ENCODE data around the gene KIR3DL1.
"Not testable (repeated sequence)": the region's sequence is repeated elsewhere in the genome, so short reads cannot be mapped to it uniquely, and the experiment has no call there.

The KIR3DL1 gene

GRCh38 chr19:54804571-54804970, 11.7 kb upstream of the KIR3DL1 start:
- Histone ChIP-seq H3K36me3 (no peaks in the 10 kb centered on the region), H3K4me3 (no peak overlapping the region), H3K27me3 (no peaks in the 10 kb centered on the region), H3K9me3 (no peaks in the 10 kb centered on the region), H3K4me1 (no peaks in the 10 kb centered on the region), H3K27ac (no peak overlapping the region)
- DNase-seq = no peak
- intact Hi-C loops (cut with DNase I; ENCODE audit: low total_unique reads) = no loop called here
- TF ChIP-seq CTCF (IDR thresholded peaks at IDR 0.05) = no peak

DNA sequence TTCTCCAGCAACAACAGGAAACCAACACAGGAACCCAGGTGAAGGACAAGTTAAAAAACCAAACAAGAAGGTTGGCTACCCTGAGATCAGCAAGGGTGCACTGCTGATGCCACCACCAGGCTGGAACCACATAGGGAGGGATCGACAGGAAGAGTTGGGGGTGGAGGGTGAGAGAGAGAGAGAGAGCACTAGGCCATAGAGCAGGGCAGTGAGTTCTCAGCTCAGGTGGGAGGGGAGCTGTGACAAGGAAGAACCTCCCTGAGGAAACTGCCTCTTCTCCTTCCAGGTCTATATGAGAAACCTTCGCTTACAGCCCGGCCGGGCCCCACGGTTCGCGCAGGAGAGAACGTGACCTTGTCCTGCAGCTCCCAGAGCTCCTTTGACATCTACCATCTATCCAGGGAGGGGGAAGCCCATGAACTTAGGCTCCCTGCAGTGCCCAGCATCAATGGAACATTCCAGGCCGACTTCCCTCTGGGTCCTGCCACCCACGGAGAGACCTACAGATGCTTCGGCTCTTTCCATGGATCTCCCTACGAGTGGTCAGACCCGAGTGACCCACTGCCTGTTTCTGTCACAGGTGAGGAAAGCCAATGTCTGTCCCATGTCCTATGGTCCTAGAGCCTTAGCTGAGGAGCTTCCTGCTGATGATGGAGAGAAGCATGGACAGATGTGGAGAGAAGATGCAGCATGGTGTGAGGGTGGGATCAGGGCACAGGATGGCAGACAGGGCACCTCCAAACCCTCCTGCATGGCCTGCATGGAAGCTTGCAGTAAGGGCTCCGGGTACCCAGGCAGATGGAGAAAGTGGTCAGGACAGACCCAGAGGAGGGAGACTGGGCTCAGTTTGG, 10.4 kb upstream of the KIR3DL1 start:
- Histone ChIP-seq H3K4me3 (no peak overlapping the region), H3K4me1 (no peaks in the 10 kb centered on the region), H3K27ac (no peak overlapping the region), H3K9me3 (no peaks in the 10 kb centered on the region), H3K27me3 (no peaks in the 10 kb centered on the region), H3K36me3 (no peaks in the 10 kb centered on the region)
- no peak for DNase-seq
- TF ChIP-seq CTCF (IDR thresholded peaks at IDR 0.05) = no peak
- intact Hi-C loops (cut with DNase I; ENCODE audit: low total_unique reads) = no loop called here

DNA sequence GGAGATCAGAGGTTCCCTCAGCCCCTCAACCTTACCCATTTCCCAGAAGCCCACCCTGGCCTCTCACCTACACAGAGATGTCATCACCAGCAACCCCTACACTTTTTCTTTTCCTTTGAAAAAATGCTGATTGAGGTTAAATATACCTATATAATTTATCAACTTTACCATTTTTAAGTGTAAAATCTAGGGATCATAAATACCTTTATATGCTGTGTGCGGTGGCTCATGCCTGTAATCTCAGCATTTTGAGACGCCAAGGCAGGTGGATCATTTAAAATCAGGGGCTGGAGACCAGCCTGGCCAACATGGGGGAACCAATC, 9.8 kb upstream of the KIR3DL1 start:
- Histone ChIP-seq H3K27ac (no peak overlapping the region), H3K4me1 (no peaks in the 10 kb centered on the region), H3K9me3 (no peaks in the 10 kb centered on the region), H3K27me3 (no peaks in the 10 kb centered on the region), H3K36me3 (no peaks in the 10 kb centered on the region), H3K4me3 (no peak overlapping the region)
- no peak for DNase-seq
- intact Hi-C loops (cut with DNase I; ENCODE audit: low total_unique reads) = no loop called here
- no peak for TF ChIP-seq CTCF (IDR thresholded peaks at IDR 0.05)

- H3K4me3 ChIP-seq; DNase-seq; H3K27me3 ChIP-seq; H3K36me3 ChIP-seq; H3K4me1 ChIP-seq; H3K27ac ChIP-seq; intact Hi-C loops (cut with DNase I; ENCODE audit: low total_unique reads): not testable (repeated sequence)
- H3K9me3 ChIP-seq = peaks cover 0 to 14% (median 0%) of the 10 kb centered on the region in 3 donors
Measured at GRCh38 chr19:54814571-54814970, 1.7 kb upstream of the KIR3DL1 start.

DNA sequence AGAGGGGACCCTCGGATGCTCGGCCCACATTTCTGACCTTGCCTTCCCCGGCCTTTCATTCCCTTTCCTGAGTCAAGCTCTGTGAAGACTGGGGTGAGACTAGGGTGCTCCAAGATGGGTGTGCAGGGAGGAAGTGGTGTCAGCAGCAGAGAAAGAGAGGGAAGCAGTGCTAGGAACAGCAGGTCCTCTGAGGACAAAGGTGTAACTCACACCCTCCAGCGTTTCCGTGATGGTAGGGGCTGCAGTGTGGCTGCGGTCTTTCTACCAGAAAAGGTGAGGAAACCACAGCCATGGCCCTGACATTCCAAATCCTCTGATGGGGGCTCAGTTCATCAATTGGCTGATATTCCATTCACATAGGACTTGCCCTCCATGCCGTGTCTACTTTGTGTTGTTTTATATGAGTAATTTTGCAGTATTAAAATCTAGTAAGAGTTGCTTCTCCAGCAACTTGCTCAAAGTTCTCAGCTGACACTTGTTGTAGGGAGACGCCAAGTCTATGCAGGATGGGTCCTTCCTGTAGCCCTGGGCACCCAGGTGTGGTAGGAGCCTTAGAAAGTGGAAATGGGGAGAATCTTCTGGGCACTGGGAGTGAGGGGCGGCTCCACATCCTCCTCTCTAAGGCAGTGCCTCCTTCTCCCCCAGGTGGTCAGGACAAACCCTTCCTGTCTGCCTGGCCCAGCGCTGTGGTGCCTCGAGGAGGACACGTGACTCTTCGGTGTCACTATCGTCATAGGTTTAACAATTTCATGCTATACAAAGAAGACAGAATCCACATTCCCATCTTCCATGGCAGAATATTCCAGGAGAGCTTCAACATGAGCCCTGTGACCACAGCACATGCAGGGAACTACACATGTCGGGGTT, 1.6 kb downstream of the KIR3DL1 start:
- no peaks in the 10 kb centered on the region for H3K4me1 ChIP-seq
- no peaks in the 10 kb centered on the region for H3K36me3 ChIP-seq
- H3K27ac ChIP-seq = no peak overlapping the region
- H3K27me3 ChIP-seq = no peaks in the 10 kb centered on the region
- TF ChIP-seq CTCF (IDR thresholded peaks at IDR 0.05) = no peak
- H3K9me3 ChIP-seq = no peaks in the 10 kb centered on the region
- intact Hi-C loops (cut with DNase I; ENCODE audit: low total_unique reads) = no loop called here
- no peak for DNase-seq
- H3K4me3 ChIP-seq = no peak overlapping the region

DNA sequence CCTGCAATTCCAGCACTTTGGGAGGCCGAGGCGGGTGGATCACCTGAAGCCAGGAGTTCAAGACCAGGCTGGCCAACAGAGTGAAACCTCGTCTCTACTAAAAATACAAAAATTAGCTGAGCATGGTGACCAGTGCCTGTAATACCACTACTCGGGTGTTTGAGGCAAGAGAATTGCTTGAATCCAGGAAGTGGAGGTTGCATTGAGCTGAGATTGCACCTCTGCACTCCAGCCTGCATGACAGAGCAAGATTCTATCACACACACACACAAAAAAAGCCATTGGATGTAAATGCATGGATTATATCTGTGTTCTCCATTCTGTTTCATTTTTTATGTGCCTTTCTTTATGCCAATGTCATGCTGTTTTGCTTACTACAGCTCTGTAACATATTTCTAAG, 8.1 kb downstream of the KIR3DL1 start:
- H3K27ac ChIP-seq; H3K4me3 ChIP-seq; DNase-seq; H3K27me3 ChIP-seq; intact Hi-C loops (cut with DNase I; ENCODE audit: low total_unique reads); H3K4me1 ChIP-seq; H3K9me3 ChIP-seq; H3K36me3 ChIP-seq: not testable (repeated sequence)

DNA sequence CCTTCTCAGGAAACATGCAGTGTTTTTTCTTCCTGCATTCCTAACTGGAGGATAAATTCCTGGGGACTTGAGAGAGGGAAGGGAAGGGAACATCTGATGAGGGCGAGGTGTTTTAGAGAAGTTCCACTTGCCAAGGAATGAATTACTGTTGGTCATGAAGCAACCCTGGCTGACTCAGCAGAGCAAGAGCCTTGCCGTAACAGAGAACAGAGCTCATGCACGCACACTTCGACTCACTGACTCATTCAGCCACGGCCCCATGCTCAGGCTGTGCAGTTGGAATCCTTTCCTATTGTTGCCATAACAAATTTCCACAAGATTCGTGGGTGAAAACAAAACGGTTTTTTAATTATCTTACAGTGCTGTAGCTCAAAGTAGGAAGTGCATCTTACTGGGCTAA, 9.1 kb downstream of the KIR3DL1 start:
- H3K9me3 ChIP-seq; intact Hi-C loops (cut with DNase I; ENCODE audit: low total_unique reads); H3K4me1 ChIP-seq; H3K36me3 ChIP-seq; H3K27me3 ChIP-seq; H3K27ac ChIP-seq; H3K4me3 ChIP-seq; DNase-seq: not testable (repeated sequence)

DNA sequence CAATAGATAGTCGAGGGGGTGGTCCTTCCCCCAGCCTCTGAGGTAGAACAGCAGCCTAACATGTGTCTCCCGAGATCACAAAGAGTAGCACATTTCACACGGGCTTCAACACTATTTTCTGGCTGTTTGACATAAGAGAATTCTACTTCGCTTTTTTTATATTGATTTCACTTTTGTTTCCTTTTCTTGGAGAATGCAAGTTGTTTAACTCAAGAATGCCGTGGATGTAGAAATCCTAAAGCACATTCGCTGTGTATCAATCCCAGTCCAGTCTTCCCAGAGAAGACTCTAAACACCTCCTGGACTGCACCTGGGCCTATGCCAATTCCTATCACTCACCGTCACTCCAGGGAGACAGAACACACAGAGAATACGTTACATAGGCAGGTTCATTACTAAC, 11.8 kb downstream of the KIR3DL1 start:
- H3K27ac ChIP-seq; H3K36me3 ChIP-seq; DNase-seq; intact Hi-C loops (cut with DNase I; ENCODE audit: low total_unique reads); H3K27me3 ChIP-seq; H3K9me3 ChIP-seq; H3K4me3 ChIP-seq; H3K4me1 ChIP-seq: not testable (repeated sequence)

DNA sequence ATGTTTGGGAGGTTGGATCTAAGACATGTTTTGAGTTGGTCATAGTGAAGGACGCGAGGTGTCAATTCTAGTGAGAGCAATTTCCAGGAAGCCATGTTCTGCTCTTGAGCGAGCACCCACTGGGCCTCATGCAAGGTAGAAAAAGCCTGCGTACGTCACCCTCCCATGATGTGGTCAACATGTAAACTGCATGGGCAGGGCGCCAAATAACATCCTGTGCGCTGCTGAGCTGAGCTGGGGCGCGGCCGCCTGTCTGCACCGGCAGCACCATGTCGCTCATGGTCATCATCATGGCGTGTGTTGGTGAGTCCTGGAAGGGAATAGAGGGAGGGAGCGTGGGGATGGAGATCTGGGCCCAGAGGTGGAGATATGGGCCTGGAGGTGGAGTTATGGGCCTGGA, 16.2 kb downstream of the KIR3DL1 start, which contains the start of gene KIR2DS4:
TSS of gene KIR2DS4 (plus strand) at position 181 of the 400 bp plus-strand sequence.
- H3K27me3 ChIP-seq; DNase-seq; H3K36me3 ChIP-seq; H3K27ac ChIP-seq; H3K9me3 ChIP-seq; H3K4me3 ChIP-seq; intact Hi-C loops (cut with DNase I; ENCODE audit: low total_unique reads); H3K4me1 ChIP-seq: not testable (repeated sequence)

DNA sequence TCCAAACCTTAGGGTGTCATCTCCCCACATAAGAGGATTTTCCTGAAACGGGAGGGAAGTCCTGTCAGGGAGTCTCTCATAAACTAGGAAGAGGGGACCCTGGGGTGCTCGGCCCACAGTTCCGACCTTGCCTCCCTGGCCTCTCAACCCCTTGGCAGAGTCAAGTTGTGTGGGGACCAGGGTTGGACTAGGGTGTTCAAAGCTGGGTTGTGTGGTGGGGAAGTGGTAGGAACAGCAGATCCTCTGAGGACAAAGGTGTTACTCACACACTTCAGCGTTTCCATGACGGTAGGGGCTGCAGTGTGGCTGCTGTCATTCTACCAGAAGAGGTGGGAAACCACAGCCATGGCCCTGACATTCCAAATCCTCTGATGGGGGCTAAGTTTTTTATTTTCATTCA, 18.9 kb downstream of the KIR3DL1 start:
- not testable (repeated sequence) for H3K9me3 ChIP-seq, H3K4me3 ChIP-seq

More for the DNA sequence above, 18.9 kb downstream of the KIR3DL1 start:
- H3K36me3 ChIP-seq; H3K27me3 ChIP-seq; DNase-seq; H3K27ac ChIP-seq; H3K4me1 ChIP-seq; intact Hi-C loops (cut with DNase I; ENCODE audit: low total_unique reads): not testable (repeated sequence)

Data from tibial artery (tissue), 4 donors.